Measurements from ENCODE around the gene TPCN2.
A peak's percentile ranks its signal among the peaks of the same experiment; 100 is the strongest.

TPCN2 gene

GRCh38 chr11:69151836-69152235 is 103.1 kb downstream of the TPCN2 start:
- no peak for DNase-seq (ENCODE audit: low read depth)

DNA sequence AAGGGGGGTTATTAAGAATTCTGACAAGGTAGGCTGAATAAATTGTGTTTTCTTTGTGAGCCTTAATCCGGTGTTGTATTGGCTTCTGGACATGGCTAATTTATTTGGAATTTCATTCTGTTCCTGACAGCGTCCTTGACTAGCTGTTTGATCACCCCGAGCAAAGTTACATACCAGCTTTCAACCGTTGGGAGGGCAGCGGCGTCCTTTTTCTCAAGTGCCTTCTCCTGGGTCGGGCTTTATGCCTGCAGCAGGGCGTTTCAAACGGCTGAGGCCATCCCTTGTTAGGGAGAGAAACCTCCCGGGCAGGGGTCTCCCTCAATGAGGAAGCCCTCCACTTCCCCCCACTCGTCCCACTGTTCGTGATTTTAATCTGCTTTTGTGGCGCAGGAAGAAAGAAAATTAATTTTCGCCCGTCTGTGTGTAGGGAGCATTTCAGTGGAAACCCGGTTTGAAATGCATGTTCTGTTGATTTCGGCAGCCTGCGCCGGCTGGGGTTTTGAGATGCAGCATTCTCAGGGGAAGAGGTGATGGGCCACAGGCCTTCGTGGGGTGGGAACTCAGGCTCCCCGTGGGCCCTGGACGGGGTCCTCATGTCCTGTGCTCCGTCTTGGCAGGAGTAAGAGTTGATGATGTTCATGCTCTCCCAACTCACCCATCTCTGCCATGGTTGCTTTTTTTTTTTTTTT is 104.1 kb downstream of the TPCN2 start:
- no peak for DNase-seq (ENCODE audit: low read depth)

GRCh38 chr11:69153661-69154060 is 104.9 kb downstream of the TPCN2 start:
- no peak for DNase-seq (ENCODE audit: low read depth)

DNA sequence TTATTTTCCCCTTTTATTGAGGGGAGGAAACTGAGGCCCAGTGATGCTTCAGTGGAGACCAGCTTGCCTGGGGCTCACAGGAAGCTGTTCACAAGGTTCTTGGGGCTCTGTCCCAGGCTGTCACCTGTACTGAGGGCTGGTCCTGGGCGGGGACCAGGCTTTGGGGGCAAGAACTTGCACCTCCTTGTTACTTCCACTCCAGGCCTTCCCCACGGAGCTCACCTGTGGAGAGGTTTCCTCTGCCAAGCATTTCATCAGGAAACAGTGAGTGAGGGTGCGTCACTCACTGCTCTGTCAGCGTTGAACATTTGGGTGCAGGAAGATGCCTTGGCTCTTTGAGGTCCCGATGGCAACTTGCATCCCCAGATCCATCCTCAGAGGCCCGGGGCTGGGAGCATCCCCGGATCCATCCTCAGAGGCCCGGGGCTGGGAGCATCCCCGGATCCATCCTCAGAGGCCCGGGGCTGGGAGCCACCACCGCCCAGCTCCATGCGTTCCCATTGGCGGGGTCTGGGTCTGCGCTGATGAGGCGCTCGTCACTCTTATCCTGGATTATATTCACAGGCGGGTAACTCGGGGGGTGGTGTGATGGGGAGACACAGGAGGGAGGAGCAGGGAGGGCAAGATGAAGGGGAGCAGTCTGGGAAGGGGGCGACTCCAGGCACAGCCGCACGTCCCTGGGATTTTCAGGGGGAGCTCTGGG is 105.6 kb downstream of the TPCN2 start:
- no peak for DNase-seq (ENCODE audit: low read depth)

- no peak for DNase-seq (ENCODE audit: low read depth)
Measured at GRCh38 chr11:69154938-69155301, 106.2 kb downstream of the TPCN2 start.

- DNase-seq (ENCODE audit: low read depth): no peak
Measured at GRCh38 chr11:69155302-69156234, 106.8 kb downstream of the TPCN2 start, which contains the start of gene SMIM38. TSS of gene SMIM38 (plus strand) at chr11:69155935. CDS start at chr11:69157847, 1,912 bp downstream.

DNA sequence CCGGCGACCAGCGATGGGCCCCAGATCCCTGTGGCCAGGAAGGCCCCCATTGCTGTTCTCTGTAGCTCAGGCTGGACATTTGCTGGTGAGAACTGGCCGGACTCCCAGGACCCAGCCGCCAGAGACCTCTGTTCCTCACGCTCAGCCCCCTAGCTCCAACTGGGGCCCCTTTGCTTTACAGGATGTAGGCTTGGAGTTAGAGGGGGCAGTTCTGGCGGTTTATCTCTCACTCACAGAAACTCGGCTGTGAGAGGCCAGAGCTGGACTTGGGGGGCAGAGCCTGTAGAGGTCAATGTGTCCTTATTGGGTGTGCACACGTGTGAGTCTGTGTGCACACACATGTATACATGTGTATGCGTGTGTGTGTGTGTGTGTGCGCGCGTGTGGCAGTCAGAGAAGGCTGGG is 107.5 kb downstream of the TPCN2 start:
- no peak for DNase-seq (ENCODE audit: low read depth)

DNA sequence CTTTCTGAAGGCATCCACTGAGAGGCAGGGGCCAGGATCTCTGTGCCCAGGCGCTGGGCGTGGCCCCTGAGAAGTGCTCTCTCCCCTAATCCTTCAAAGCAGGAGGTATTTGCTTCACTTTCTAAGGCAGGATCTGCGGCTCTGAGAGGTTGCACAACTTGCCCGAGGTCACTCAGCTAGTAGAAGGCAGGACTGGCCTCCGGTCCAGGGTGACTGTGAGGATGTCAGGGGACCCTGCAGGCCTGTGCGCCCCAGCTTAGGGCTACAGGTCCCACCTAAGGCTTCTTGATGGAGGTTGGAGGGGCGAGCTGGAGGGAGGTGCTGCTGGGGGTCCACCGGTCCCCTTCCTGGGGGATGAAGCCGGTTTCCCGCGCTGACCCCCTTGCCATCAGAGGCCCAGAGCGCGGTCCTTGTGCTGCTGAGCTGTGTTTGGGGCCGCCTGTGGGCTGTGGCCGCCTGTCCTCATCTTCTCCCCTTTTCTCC is 108.0 kb downstream of the TPCN2 start:
- no peak for DNase-seq (ENCODE audit: low read depth)

- DNase-seq (ENCODE audit: low read depth): no peak
Measured at GRCh38 chr11:69157156-69157821, 108.6 kb downstream of the TPCN2 start.

DNA sequence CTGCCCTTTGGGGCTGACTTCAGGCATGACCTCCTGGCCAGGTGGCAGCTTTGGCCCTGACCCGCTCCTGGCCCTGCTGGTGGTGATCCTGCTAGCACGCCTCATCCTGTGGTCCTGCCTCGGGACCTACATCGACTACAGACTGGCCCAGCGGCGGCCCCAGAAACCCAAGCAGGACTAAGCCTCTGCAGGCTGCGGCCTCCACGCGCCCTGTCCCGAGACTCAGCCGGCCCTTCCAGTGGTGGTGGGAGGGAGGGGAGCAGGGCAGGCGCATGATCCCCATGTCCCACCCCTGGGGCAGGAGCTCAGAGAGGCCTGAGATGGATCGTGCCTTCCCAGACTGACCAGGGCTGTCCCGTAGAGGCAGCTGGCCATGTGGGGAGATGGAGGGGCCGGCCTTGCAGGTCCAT is 109.1 kb downstream of the TPCN2 start:
- no peak for DNase-seq (ENCODE audit: low read depth)

DNA sequence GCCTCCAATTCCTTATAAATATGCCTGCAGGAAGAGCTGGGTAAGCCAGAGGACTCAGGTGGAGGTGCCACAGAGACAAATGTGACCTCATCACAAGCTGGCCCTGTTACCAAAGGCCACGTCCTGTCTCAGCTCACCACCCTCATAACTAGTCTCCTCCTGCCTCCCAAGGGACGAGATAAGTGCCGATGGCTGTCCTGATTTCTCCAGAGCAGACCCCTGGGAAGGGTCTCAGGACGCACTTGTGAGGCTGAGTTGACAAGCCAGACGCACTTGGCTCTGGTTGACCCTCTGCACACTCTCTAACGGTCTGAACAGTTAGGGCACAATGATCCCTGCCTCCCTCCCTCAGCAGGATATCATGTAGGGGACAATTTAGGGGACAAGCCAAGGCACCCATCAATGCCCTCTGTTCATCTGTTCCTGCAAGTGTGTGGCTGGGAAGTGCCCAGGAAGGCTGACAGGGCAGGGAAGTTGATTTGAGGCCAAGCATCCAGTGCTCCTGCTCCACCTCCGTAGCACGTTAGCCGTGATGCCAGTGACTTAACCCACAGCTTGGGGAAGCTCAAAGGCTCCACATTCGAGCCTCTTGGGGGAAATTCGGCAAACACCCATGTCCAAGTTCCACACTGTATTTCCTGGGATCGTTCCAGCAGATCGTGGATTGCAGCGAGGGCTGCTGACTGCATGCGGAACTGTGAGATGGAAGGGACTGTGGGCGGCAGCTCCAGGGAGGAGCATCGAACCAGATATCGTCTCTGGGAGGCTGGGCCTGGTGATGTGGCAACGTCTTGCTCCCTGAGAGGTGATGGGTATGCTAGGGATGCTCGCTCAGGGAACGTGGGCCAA is 109.8 kb downstream of the TPCN2 start:
- DNase-seq (ENCODE audit: low read depth): no peak

DNA sequence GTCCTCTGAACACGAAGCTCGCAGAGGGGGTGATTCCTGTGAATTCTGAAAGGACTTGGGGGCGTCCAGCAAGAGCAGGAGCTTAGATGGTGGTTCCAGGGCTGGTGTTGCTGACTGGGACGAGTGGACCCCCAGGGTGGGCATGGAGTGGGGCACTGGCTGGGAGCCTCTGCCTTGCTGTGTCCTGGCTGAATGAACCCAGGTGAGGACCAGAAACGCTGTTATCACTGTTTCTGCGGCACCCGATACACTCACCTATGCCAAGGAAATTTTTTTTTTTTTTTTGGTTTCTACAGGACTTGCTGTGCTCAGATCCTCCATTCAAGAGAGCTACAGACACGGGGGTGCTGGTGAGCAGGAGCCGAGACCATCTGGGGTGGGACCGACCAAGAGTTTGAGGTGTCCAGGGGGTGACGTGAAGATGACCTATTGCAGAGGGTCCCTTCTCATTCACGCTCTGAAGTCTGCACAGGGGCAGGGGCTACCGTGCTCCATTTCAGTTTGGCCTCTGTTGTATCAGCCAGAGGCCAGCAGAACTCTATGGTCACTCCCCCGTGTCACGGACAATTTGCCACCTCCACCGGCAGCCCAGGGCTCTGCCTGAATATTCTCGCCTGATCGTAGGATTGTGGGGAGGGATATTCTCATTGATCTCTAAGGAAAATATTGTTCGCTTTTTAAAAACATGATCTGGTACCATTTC is 110.6 kb downstream of the TPCN2 start:
- DNase-seq (ENCODE audit: low read depth): no peak

- no peak for DNase-seq (ENCODE audit: low read depth)
Measured at GRCh38 chr11:69160296-69161116, 111.8 kb downstream of the TPCN2 start.

GRCh38 chr11:69161117-69161407 is 112.3 kb downstream of the TPCN2 start:
- no peak for DNase-seq (ENCODE audit: low read depth)

DNA sequence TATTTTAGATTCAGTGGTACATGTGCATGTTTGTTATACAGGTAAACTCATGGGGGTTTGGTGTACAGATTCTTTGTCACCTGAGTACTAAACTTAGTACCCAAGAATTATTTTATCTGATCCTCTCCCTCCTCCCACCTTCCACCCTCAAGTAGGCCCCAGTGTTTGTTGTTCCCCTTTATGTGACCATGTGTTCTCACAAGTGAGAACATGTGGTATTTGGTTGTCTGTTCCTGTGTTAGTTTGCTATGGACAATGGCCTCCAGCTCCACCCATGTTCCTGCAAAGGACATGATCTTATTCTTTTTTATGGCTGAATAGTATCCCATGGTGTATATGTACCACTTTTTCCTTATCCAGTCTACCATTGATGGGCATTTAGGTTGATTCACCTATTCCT is 113.8 kb downstream of the TPCN2 start:
- no peak for DNase-seq (ENCODE audit: low read depth)

DNA sequence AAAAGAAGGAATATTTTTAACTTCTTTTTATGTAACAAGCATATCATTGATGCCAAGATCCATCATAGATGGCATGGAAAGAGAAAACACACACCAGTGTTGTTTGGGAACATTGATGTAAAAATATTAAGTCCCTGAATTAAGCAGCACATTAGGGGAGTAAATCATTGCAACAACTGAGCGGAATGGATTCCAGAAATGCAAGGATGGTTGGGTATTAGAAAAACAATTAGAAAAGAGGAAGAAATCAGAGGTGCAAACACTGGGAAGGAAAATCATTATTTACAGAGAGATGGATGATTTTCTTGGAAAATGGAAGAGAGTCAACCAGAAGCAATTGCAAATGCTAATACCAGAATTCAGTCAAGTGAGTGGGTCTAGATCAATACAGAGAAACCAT is 115.1 kb downstream of the TPCN2 start:
- no peak for DNase-seq (ENCODE audit: low read depth)

DNA sequence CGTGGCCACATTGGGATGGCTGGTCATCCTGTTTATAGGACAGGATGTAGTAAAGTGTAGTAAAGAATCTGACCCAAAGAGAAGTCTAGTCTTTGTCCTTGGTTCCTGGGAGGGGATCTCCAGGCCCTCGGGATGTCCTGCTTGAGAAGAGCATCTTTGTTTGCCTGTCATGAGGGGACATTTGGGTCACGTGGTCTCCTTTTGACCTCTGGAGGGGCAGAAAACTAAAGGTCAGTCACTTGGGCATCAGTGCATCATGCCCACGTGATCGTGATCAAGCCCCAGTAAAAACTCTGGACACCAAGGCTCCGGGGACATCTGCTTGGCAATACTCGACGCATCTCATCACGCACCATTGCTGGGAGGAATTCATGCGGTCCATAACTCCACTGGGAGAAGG is 116.1 kb downstream of the TPCN2 start:
- no peak for DNase-seq (ENCODE audit: low read depth)

DNA sequence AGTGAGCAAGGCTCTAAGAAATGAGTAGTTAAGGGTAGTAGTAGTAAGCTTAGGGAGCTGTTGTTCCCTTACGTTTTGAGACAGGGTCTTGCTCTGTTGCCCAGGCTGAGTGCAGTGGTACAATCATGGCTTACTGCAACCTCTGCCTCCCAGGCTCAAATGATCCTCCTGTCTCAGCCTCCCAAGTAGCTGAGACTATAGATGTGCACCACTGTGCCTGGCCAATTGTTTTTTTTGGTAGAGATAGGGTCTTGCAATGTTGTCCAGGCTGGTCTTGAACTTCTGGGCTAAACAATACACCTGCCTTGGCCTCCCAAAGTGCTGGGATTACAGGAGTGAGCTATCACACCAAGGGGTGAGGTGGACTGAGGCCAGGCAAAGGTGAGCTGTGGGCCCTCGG is 117.0 kb downstream of the TPCN2 start:
- DNase-seq (ENCODE audit: low read depth): no peak

- DNase-seq (ENCODE audit: low read depth): peak; percentile 46
Measured at GRCh38 chr11:69166218-69167115, 117.7 kb downstream of the TPCN2 start.
